Mesenchymal stem cell (in vitro differentiated cells and primary cell): ENCODE results near the gene DPYD.

Experiments used
- DNase-seq: peaks from one replicate; pipeline ENCODE4 v3.0.0-alpha.2; 2013
- H2AFZ ChIP-seq: one replicate; pipeline ENCODE4 v1.6.1; 2013; ENCODE audit warnings: low read depth, mild to moderate bottlenecking, control low read depth, inconsistent platforms, low read length, moderate library complexity
- H2AK5ac ChIP-seq: 2 replicates; pipeline ENCODE4 v1.6.1; 2013; ENCODE audit warnings: low read length, moderate library complexity, mild to moderate bottlenecking, inconsistent platforms; ENCODE audit not compliant: severe bottlenecking
- H2BK120ac ChIP-seq: one replicate; pipeline ENCODE4 v1.6.1; 2013; ENCODE audit warnings: low read depth, mild to moderate bottlenecking, inconsistent platforms, low read length, moderate library complexity
- H2BK12ac ChIP-seq, 2 experiments: one replicate each; pipeline ENCODE4 v1.6.1; 2013; ENCODE audit warnings: inconsistent platforms in 2 of 2, low read length in 2 of 2, mild to moderate bottlenecking in 2 of 2, moderate library complexity in 2 of 2, control low read depth in 1 of 2
- H2BK15ac ChIP-seq: one replicate; pipeline ENCODE4 v1.6.1; 2013; ENCODE audit warnings: mild to moderate bottlenecking, low read depth, inconsistent platforms; ENCODE audit not compliant: poor library complexity, severe bottlenecking
- H2BK5ac ChIP-seq: 2 replicates; pipeline ENCODE4 v1.6.1; 2013; ENCODE audit warnings: low read depth, mild to moderate bottlenecking, low read length, control low read depth, inconsistent platforms; ENCODE audit not compliant: poor library complexity, severe bottlenecking
- H3K14ac ChIP-seq, 2 experiments: one replicate each; pipeline ENCODE4 v1.6.1; 2013; ENCODE audit warnings: inconsistent platforms in 2 of 2, low read length in 2 of 2, control low read depth in 1 of 2, mild to moderate bottlenecking in 1 of 2, moderate library complexity in 1 of 2
- H3K18ac ChIP-seq, 2 experiments: one replicate each; pipeline ENCODE4 v1.6.1; 2013; ENCODE audit warnings: inconsistent platforms in 2 of 2, low read length in 2 of 2, control low read depth in 1 of 2, low read depth in 1 of 2, mild to moderate bottlenecking in 1 of 2
- H3K23ac ChIP-seq, 2 experiments: one replicate each; pipeline ENCODE4 v1.6.1; 2013; ENCODE audit warnings: inconsistent platforms in 2 of 2, low read length in 2 of 2, mild to moderate bottlenecking in 2 of 2, moderate library complexity in 2 of 2, control low read depth in 1 of 2
- H3K27ac ChIP-seq: 2 replicates; pipeline ENCODE4 v1.5.1; 2013; ENCODE audit warnings: mild to moderate bottlenecking, moderate library complexity, low read length, control low read depth, inconsistent platforms; ENCODE audit not compliant: poor library complexity, severe bottlenecking
- H3K27me3 ChIP-seq, 2 experiments: 2 replicates each; pipeline versions ENCODE4 v1.6.1 to v1.7.0; 2013; ENCODE audit warnings: low read length in 2 of 2, mild to moderate bottlenecking in 2 of 2, moderate library complexity in 2 of 2, control low read depth in 1 of 2, inconsistent platforms in 1 of 2; ENCODE audit not compliant: control insufficient read depth in 1 of 2, insufficient read depth in 1 of 2
- H3K36me3 ChIP-seq, 2 experiments: 2 replicates each; pipeline versions ENCODE4 v1.6.1 to v1.7.0; 2013; ENCODE audit warnings: low read length in 2 of 2, control low read depth in 1 of 2, inconsistent platforms in 1 of 2, low read depth in 1 of 2, mild to moderate bottlenecking in 1 of 2; ENCODE audit not compliant: insufficient read depth in 2 of 2, control insufficient read depth in 1 of 2
- H3K4ac ChIP-seq, 2 experiments: one replicate each; pipeline ENCODE4 v1.6.1; 2013; ENCODE audit warnings: inconsistent platforms in 2 of 2, low read length in 2 of 2, mild to moderate bottlenecking in 2 of 2, moderate library complexity in 2 of 2, control low read depth in 1 of 2, low read depth in 1 of 2
- H3K4me1 ChIP-seq: 2 replicates; pipeline ENCODE4 v1.6.1; 2013; ENCODE audit warnings: low read depth, low read length, control low read depth; ENCODE audit not compliant: control insufficient read depth, insufficient read depth
- H3K4me2 ChIP-seq: 2 replicates; pipeline ENCODE4 v1.6.1; 2013; ENCODE audit warnings: low read length, mild to moderate bottlenecking, inconsistent platforms; ENCODE audit not compliant: poor library complexity, severe bottlenecking
- H3K4me3 ChIP-seq, 2 experiments: 2 replicates each; pipeline versions ENCODE4 v1.5.1 to v1.7.0; 2013; ENCODE audit warnings: low read length in 2 of 2, mild to moderate bottlenecking in 2 of 2, control low read depth in 1 of 2, low read depth in 1 of 2; ENCODE audit not compliant: insufficient read depth in 1 of 2
- H3K79me1 ChIP-seq: replicated peaks from 2 replicates; pipeline ENCODE4 v1.6.1; 2013; ENCODE audit warnings: mild to moderate bottlenecking, control low read depth, low read length, inconsistent platforms; ENCODE audit not compliant: poor library complexity, severe bottlenecking
- H3K9ac ChIP-seq: 2 replicates; pipeline ENCODE4 v1.7.0; 2013; ENCODE audit warnings: mild to moderate bottlenecking, low read length, moderate library complexity
- H3K9me3 ChIP-seq: 2 replicates; pipeline ENCODE4 v1.7.0; 2013; ENCODE audit warnings: mild to moderate bottlenecking, low read length; ENCODE audit not compliant: control insufficient read depth
- H4K8ac ChIP-seq: one replicate; pipeline ENCODE4 v1.6.1; 2013; ENCODE audit warnings: inconsistent platforms, mild to moderate bottlenecking, low read length, moderate library complexity
- H4K91ac ChIP-seq: one replicate; pipeline ENCODE4 v1.6.1; 2013; ENCODE audit warnings: mild to moderate bottlenecking, low read length, inconsistent platforms
- WGBS: methylation state at CpG from one replicate; pipeline ENCODE4 v1.1.7; 2013; ENCODE audit warnings: mixed read lengths; 5-methylcytosine and 5-hydroxymethylcytosine counted together

The DPYD gene

GRCh38 chr1:97929874-97930851, 9.3 kb upstream of the DPYD start:
- no peaks in the 10 kb centered on the region for H3K9me3 ChIP-seq
- H3K36me3 ChIP-seq = no peaks in the 10 kb centered on the region
- H2BK120ac ChIP-seq = no peak overlapping the region
- no peak overlapping the region for H3K27ac ChIP-seq
- H3K9ac ChIP-seq = no peak overlapping the region
- no peak overlapping the region for H4K91ac ChIP-seq
- WGBS = 69% methylated on average over 3 of the region's 5 CpGs
- H2BK15ac ChIP-seq = no peak overlapping the region
- no peak overlapping the region for H2BK5ac ChIP-seq
- no peaks in the 10 kb centered on the region for H3K79me1 ChIP-seq
- H2AK5ac ChIP-seq = no peak overlapping the region
- H3K14ac ChIP-seq = no peak overlapping the region
- no peak for DNase-seq
- H2BK12ac ChIP-seq = no peak overlapping the region
- H2AFZ ChIP-seq = no peak overlapping the region
- no peak overlapping the region for H4K8ac ChIP-seq
- no peak overlapping the region for H3K18ac ChIP-seq
- no peak overlapping the region for H3K23ac ChIP-seq
- no peaks in the 10 kb centered on the region for H3K27me3 ChIP-seq
- H3K4ac ChIP-seq = no peak overlapping the region
- H3K4me3 ChIP-seq = no peak overlapping the region
- peaks cover 2% of the 10 kb centered on the region for H3K4me1 ChIP-seq
- H3K4me2 ChIP-seq = no peak overlapping the region

DNA sequence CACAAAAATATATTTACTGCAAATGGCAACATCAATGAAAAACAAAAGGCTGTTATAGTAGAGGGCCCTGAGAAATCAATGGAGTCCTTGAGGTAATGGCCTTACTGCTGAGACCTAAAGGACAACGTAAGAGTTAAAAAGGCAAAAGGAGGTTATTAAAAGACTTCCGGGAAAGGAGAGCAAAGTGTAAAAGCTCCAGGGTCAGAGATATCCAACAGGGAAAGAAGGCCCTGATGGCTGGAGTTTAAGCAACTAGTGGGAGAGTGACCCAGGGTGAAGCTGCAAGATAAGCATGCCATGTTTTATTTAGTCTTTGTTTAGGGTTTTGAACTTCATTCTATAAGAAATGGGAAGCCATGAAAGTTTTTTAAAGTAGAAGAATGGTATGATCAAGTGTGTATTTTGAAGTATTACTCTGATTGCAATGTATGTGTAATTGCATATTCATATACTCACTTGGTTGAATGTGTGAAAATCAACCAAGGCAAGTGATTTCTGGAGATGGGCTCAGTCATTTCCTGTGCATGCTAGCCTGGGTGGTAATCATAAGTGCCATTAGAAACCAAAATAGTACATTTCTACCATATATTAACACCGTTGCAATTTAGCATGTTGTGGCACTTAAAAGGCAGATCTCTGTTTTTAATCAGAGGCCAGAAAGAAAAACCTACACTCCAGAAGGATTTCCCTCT, 5.3 kb upstream of the DPYD start:
- Histone ChIP-seq H2BK5ac (no peak overlapping the region), H3K27ac (no peak overlapping the region), H3K14ac (no peak overlapping the region), H2BK120ac (no peak overlapping the region), H2BK15ac (no peak overlapping the region), H4K8ac (no peak overlapping the region), H3K27me3 (no peaks in the 10 kb centered on the region), H2AK5ac (no peak overlapping the region), H3K4me3 (no peak overlapping the region), H4K91ac (no peak overlapping the region), H3K18ac (no peak overlapping the region), H3K36me3 (no peaks in the 10 kb centered on the region), H3K23ac (no peak overlapping the region), H3K79me1 (no peaks in the 10 kb centered on the region), H3K9me3 (no peaks in the 10 kb centered on the region), H3K4me1 (peaks cover 3% of the 10 kb centered on the region), H3K9ac (no peak overlapping the region), H3K4ac (no peak overlapping the region), H3K4me2 (no peak overlapping the region), H2BK12ac (no peak overlapping the region), H2AFZ (no peak overlapping the region)
- no peak for DNase-seq
- 73% methylated on average over 3 of the region's 3 CpGs for WGBS

GRCh38 chr1:97925151-97925550, 4.3 kb upstream of the DPYD start:
- Histone ChIP-seq H3K79me1 (peaks cover 5% of the 10 kb centered on the region), H3K4me2 (no peak overlapping the region), H2BK12ac (no peak overlapping the region), H2BK120ac (no peak overlapping the region), H3K4ac (no peak overlapping the region), H4K8ac (no peak overlapping the region), H3K27ac (peak overlapping the region; percentile 11), H2AFZ (no peak overlapping the region), H2BK5ac (no peak overlapping the region), H3K23ac (no peak overlapping the region), H3K9ac (no peak overlapping the region), H3K36me3 (no peaks in the 10 kb centered on the region), H3K4me1 (peaks cover 3% of the 10 kb centered on the region), H3K18ac (no peak overlapping the region), H3K14ac (no peak overlapping the region), H2BK15ac (no peak overlapping the region), H3K9me3 (no peaks in the 10 kb centered on the region), H2AK5ac (no peak overlapping the region), H3K4me3 (no peak overlapping the region), H4K91ac (no peak overlapping the region), H3K27me3 (no peaks in the 10 kb centered on the region)
- DNase-seq = no peak

GRCh38 chr1:97923811-97924210, 3.0 kb upstream of the DPYD start:
- peaks cover 5% of the 10 kb centered on the region for H3K79me1 ChIP-seq
- peaks cover 3% of the 10 kb centered on the region for H3K4me1 ChIP-seq
- H3K4me2 ChIP-seq = no peak overlapping the region
- no peaks in the 10 kb centered on the region for H3K27me3 ChIP-seq
- no peak overlapping the region for H3K9ac ChIP-seq
- DNase-seq = no peak
- no peak overlapping the region for H2BK5ac ChIP-seq
- H2AFZ ChIP-seq = no peak overlapping the region
- H3K4me3 ChIP-seq = no peak overlapping the region
- H3K23ac ChIP-seq = no peak overlapping the region
- no peak overlapping the region for H4K91ac ChIP-seq
- H2BK12ac ChIP-seq = no peak overlapping the region
- WGBS = 83% methylated on average over 1 of the region's 2 CpGs
- H2BK120ac ChIP-seq = no peak overlapping the region
- no peak overlapping the region for H3K4ac ChIP-seq
- no peak overlapping the region for H3K14ac ChIP-seq
- no peak overlapping the region for H3K18ac ChIP-seq
- H4K8ac ChIP-seq = no peak overlapping the region
- no peaks in the 10 kb centered on the region for H3K36me3 ChIP-seq
- no peak overlapping the region for H2BK15ac ChIP-seq
- no peak overlapping the region for H2AK5ac ChIP-seq
- no peaks in the 10 kb centered on the region for H3K9me3 ChIP-seq
- no peak overlapping the region for H3K27ac ChIP-seq
